H1 (cell line): Measurements from ENCODE around the gene SMYD3. TPM values are rescaled to one million over a fixed set of nuclear protein-coding genes. Genes with fewer than 3 reads are reported as not detected.

ENCODE experiments used
- CTCF ChIA-PET: fragments of 300-600 bp; sonication (Branson Sonifier 250); formaldehyde crosslinking; loops from one replicate; lab custom pipeline; 2021; ENCODE audit not compliant: partially characterized antibody; lab: Charles Lee
- POLR2A ChIA-PET: fragments of 300-600 bp; sonication (Branson Sonifier 250); formaldehyde crosslinking; loops from one replicate; lab custom pipeline; 2021; ENCODE audit warnings: inconsistent platforms; ENCODE audit not compliant: partially characterized antibody; lab: Charles Lee
- DNase-seq, 2 experiments: peaks; one replicate each; pipeline versions ENCODE4 v3.0.0 to v3.0.0-alpha.2; 2010 to 2022; ENCODE audit warnings: low spot score in 2 of 2, low read depth in 1 of 2, mixed read lengths in 1 of 2
- FAIRE-seq: peaks from 2 replicates; lab custom pipeline; 2011; peaks lifted over from hg19 to GRCh38; lab: Jason Lieb, UNC
- H2AFZ ChIP-seq: 2 replicates; pipeline ENCODE4 v1.8.1; 2012; ENCODE audit warnings: low read length, inconsistent platforms
- H2AK5ac ChIP-seq: 2 replicates; pipeline ENCODE4 v1.6.1; 2013; ENCODE audit warnings: low read depth, low read length
- H2BK120ac ChIP-seq: replicated peaks from 2 replicates; pipeline ENCODE3; 2013; ENCODE audit warnings: low read depth, low read length, inconsistent platforms
- H2BK12ac ChIP-seq: 2 replicates; pipeline ENCODE4 v1.6.1; 2013; ENCODE audit warnings: low read depth, low read length
- H2BK15ac ChIP-seq: 2 replicates; pipeline ENCODE4 v1.6.1; 2013; ENCODE audit warnings: low read length
- H2BK20ac ChIP-seq: 2 replicates; pipeline ENCODE4 v1.6.1; 2013; ENCODE audit warnings: low read length
- H2BK5ac ChIP-seq: 2 replicates; pipeline ENCODE4 v1.6.1; 2013; ENCODE audit warnings: low read depth, low read length
- H3K14ac ChIP-seq: 2 replicates; pipeline ENCODE4 v1.6.1; 2013; ENCODE audit warnings: inconsistent platforms; ENCODE audit not compliant: insufficient read length
- H3K18ac ChIP-seq: 2 replicates; pipeline ENCODE4 v1.6.1; 2013; ENCODE audit warnings: low read length; ENCODE audit errors: extremely low read depth
- H3K23ac ChIP-seq: 2 replicates; pipeline ENCODE4 v1.6.1; 2013; ENCODE audit warnings: inconsistent platforms; ENCODE audit not compliant: insufficient read length
- H3K23me2 ChIP-seq: 2 replicates; pipeline ENCODE4 v1.6.1; 2013; ENCODE audit warnings: low read depth, low read length
- H3K27ac ChIP-seq: 2 replicates; pipeline ENCODE4 v1.6.1; 2011; ENCODE audit warnings: low read depth, low read length, inconsistent platforms
- H3K27me3 ChIP-seq, 4 experiments: replicated peaks in 1 of 4; 1 replicate in 1 of 4; 2 replicates in 3 of 4; pipeline versions ENCODE4 v1.6.1 to v1.8.1; 2011 to 2013; ENCODE audit warnings: low read length in 3 of 4, mild to moderate bottlenecking in 3 of 4, inconsistent platforms in 2 of 4, mixed read lengths in 2 of 4, moderate library complexity in 1 of 4; ENCODE audit not compliant: control insufficient read depth in 3 of 4, insufficient read depth in 3 of 4; ENCODE audit errors: extremely low read depth in 1 of 4
- H3K36me3 ChIP-seq, 4 experiments: 2 replicates each; pipeline versions ENCODE4 v1.6.1 to v1.8.1; 2011 to 2013; ENCODE audit warnings: mild to moderate bottlenecking in 4 of 4, low read length in 3 of 4, moderate library complexity in 2 of 4, control low read depth in 1 of 4, inconsistent platforms in 1 of 4; ENCODE audit not compliant: insufficient read depth in 4 of 4, control insufficient read depth in 2 of 4
- H3K4ac ChIP-seq: replicated peaks from 2 replicates; pipeline ENCODE3; 2013; ENCODE audit warnings: low read length, low read depth, mixed read lengths, inconsistent platforms; ENCODE audit not compliant: insufficient read length
- H3K4me1 ChIP-seq, 4 experiments: replicated peaks in 1 of 4; 1 replicate in 1 of 4; 2 replicates in 3 of 4; pipeline versions ENCODE4 v1.6.1 to v1.8.1; 2011 to 2013; ENCODE audit warnings: low read length in 3 of 4, inconsistent platforms in 2 of 4, mixed read lengths in 1 of 4; ENCODE audit not compliant: insufficient read depth in 4 of 4, control insufficient read depth in 3 of 4
- H3K4me2 ChIP-seq, 2 experiments: 2 replicates each; pipeline versions ENCODE4 v1.6.1 to v1.8.1; 2011 to 2013; ENCODE audit warnings: low read depth in 2 of 2, low read length in 2 of 2, control low read depth in 1 of 2, inconsistent platforms in 1 of 2, mild to moderate bottlenecking in 1 of 2; ENCODE audit not compliant: insufficient read depth in 1 of 2
- H3K4me3 ChIP-seq, 4 experiments: fragments of 200-600, 300-600 bp in 1 of 4; sonication (generic), shearing (Covaris generic), sonication (Bioruptor Twin) in 1 of 4; 2 replicates each; pipeline versions ENCODE4 v1.5.1 to v1.8.1; 2011 to 2016; ENCODE audit warnings: low read length in 4 of 4, low read depth in 3 of 4, control low read depth in 2 of 4, inconsistent platforms in 2 of 4, mild to moderate bottlenecking in 2 of 4, mixed read lengths in 1 of 4, moderate library complexity in 1 of 4; ENCODE audit not compliant: insufficient read depth in 2 of 4; ENCODE audit errors: extremely low read depth in 1 of 4
- H3K56ac ChIP-seq: replicated peaks from 2 replicates; pipeline ENCODE3; 2013; ENCODE audit warnings: low read depth, mild to moderate bottlenecking, mixed read lengths, low read length, inconsistent platforms; ENCODE audit not compliant: insufficient read length
- H3K79me1 ChIP-seq: 2 replicates; pipeline ENCODE4 v1.6.1; 2013; ENCODE audit warnings: low read depth, low read length, control low read depth
- H3K79me2 ChIP-seq, 2 experiments: 2 replicates each; pipeline versions ENCODE4 v1.6.1 to v1.8.1; 2012 to 2013; ENCODE audit warnings: low read length in 2 of 2, mild to moderate bottlenecking in 2 of 2, inconsistent platforms in 1 of 2; ENCODE audit not compliant: insufficient read depth in 2 of 2, control insufficient read depth in 1 of 2
- H3K9ac ChIP-seq, 4 experiments: replicated peaks in 1 of 4; 1 replicate in 1 of 4; 2 replicates in 3 of 4; pipeline versions ENCODE4 v1.6.1 to v1.8.1; 2011 to 2013; ENCODE audit warnings: low read depth in 3 of 4, low read length in 3 of 4, control low read depth in 2 of 4, mild to moderate bottlenecking in 2 of 4, moderate library complexity in 2 of 4, inconsistent platforms in 1 of 4; ENCODE audit errors: extremely low read depth in 1 of 4
- H3K9me3 ChIP-seq, 2 experiments: 2 replicates each; pipeline versions ENCODE4 v1.6.1 to v1.8.1; 2012 to 2013; ENCODE audit warnings: mild to moderate bottlenecking in 2 of 2, moderate library complexity in 2 of 2, control low read depth in 1 of 2, inconsistent platforms in 1 of 2, low read depth in 1 of 2, low read length in 1 of 2, mixed read lengths in 1 of 2; ENCODE audit not compliant: insufficient read depth in 2 of 2
- H4K20me1 ChIP-seq, 2 experiments: replicated peaks in 1 of 2; 2 replicates each; pipeline versions ENCODE3 to v1.8.1; 2011 to 2013; ENCODE audit warnings: inconsistent platforms in 2 of 2, low read length in 2 of 2, mild to moderate bottlenecking in 1 of 2; ENCODE audit not compliant: insufficient read depth in 2 of 2, control insufficient read depth in 1 of 2
- H4K5ac ChIP-seq: 2 replicates; pipeline ENCODE4 v1.6.1; 2013; ENCODE audit warnings: low read length, low read depth, mixed read lengths, inconsistent platforms; ENCODE audit not compliant: insufficient read length
- H4K8ac ChIP-seq: 2 replicates; pipeline ENCODE4 v1.8.0; 2013; ENCODE audit warnings: mild to moderate bottlenecking, moderate library complexity, low read length, inconsistent platforms; ENCODE audit not compliant: insufficient read depth; ENCODE audit errors: extremely low read depth
- H4K91ac ChIP-seq: replicated peaks from 2 replicates; pipeline ENCODE3; 2013; ENCODE audit warnings: low read length, mixed read lengths, inconsistent platforms; ENCODE audit not compliant: insufficient read length
- ASH2L ChIP-seq: fragments of 200-600, 300-600 bp; sonication (generic); IDR thresholded peaks from one replicate; pipeline ENCODE4 v1.7.1; 2017; ENCODE audit warnings: low read length
- BRCA1 ChIP-seq: IDR thresholded peaks from 2 replicates; pipeline ENCODE4 v1.6.1; 2012; ENCODE audit warnings: low read depth, low read length, improper control_type of control experiment
- MAFK ChIP-seq: IDR thresholded peaks from 2 replicates; pipeline ENCODE4 v1.6.1; 2012; ENCODE audit warnings: low read depth, mild to moderate bottlenecking, improper control_type of control experiment, low read length
- RAD21 ChIP-seq, 2 experiments: IDR thresholded peaks in 1 of 2; conservative IDR thresholded peaks in 1 of 2; 2 replicates each; pipeline ENCODE4 v1.6.1; 2011; ENCODE audit warnings: low read depth in 2 of 2, low read length in 2 of 2, improper control_type of control experiment in 1 of 2, inconsistent platforms in 1 of 2, mild to moderate bottlenecking in 1 of 2, moderate library complexity in 1 of 2
- SIN3A ChIP-seq, 2 experiments: IDR thresholded peaks in 1 of 2; conservative IDR thresholded peaks in 1 of 2; 2 replicates each; pipeline ENCODE4 v1.6.1; 2011 to 2012; ENCODE audit warnings: low read length in 2 of 2, improper control_type of control experiment in 1 of 2, low read depth in 1 of 2, mild to moderate bottlenecking in 1 of 2
- TAF7 ChIP-seq: optimal IDR thresholded peaks from 2 replicates; pipeline ENCODE3; 2011; ENCODE audit warnings: low read depth, mild to moderate bottlenecking, inconsistent platforms, low read length, moderate library complexity, borderline replicate concordance
- WGBS, 2 experiments: shearing (Covaris generic) in 1 of 2; methylation state at CpG; one replicate each; pipeline versions ENCODE4 v1.1.6 to v1.1.7; 2013 to 2015; ENCODE audit warnings: low lambda C conversion rate in 2 of 2, mixed read lengths in 2 of 2, inconsistent platforms in 1 of 2, low coverage in 1 of 2, missing lambda C conversion rate in 1 of 2; ENCODE audit not compliant: insufficient replicate concordance in 2 of 2, insufficient coverage in 1 of 2, insufficient read length in 1 of 2; ENCODE audit errors: extremely low coverage in 1 of 2, missing lambda C conversion rate in 1 of 2; 5-methylcytosine and 5-hydroxymethylcytosine counted together
- polyA plus RNA-seq, 7 experiments: library from polyadenylated mRNA; depleted of rRNA in 3 of 7; stranded (reverse) in 5 of 7; unstranded in 2 of 7; fragments of >200 nt in 5 of 7; fragments of 200-250 nt in 2 of 7; gene quantifications; 1 replicate in 5 of 7; 2 replicates in 1 of 7; 4 replicates in 1 of 7; pipeline versions ENCODE4 v1.2.1 to v1.2.3, GENCODE V29; 2011 to 2013; ENCODE audit warnings: missing spikeins in 2 of 7, mixed read lengths in 2 of 7
- total RNA-seq: library from RNA; stranded (reverse); fragmentation: NEBNext Ultra II Directional; extraction: Animal tissue kit (Norgen Biotek cat#: 25700); gene quantifications from 2 replicates; pipeline ENCODE4 v1.2.1, GENCODE V29; 2021

The SMYD3 gene
- total and polyA plus RNA-seq, 2 of the 8 experiments (the other 6 are each of a cell fraction or from before 2014, with no cell fraction given), result 17.3 to 25.4 TPM

DNA sequence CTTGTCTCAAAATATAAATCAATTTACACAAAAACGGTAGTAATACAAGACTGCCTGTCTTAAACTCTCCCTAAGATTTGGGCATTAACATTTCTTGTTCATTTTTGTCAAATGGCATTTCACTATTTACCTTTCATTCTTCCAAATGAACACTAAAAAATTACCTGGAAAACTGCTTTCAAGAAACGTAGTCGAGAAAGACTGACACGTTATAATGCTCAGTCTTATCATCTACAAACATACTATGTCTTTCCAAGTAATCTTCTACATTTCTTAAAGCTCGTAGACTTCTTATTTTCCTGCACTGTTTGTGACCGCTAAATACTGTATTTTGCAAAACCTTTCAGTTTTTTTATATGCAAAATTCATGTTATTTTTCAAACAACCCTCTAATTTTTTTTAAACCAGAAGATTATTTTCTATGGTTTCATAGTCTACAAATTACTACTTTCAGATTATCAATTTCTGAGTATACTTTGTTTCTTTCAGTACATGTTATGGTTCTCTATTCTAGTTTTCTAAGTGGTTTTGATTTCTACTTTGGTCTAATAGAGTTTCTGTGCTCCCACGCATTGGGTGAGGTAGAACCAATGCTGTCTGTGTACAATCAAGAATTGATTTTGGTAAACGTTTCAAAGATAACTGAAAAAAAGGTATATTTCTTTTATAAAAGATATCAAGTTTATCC, 336.4 kb downstream of the SMYD3 start:
- H2BK20ac ChIP-seq, result no peak overlapping the region
- no peak overlapping the region for H3K4me2 ChIP-seq
- H3K23me2 ChIP-seq, result no peaks in the 10 kb centered on the region
- no peak overlapping the region for H3K18ac ChIP-seq
- H3K4me1 ChIP-seq, result no peaks in the 10 kb centered on the region
- H2AFZ ChIP-seq, result no peak overlapping the region
- H3K56ac ChIP-seq, result no peak overlapping the region
- H3K79me1 ChIP-seq, result no peaks in the 10 kb centered on the region; the same call in 1 of the 2 replicates
- ChIA-PET CTCF (no interaction called here), POLR2A (no interaction called here)
- H4K20me1 ChIP-seq, result no peaks in the 10 kb centered on the region
- no peak overlapping the region for H2BK12ac ChIP-seq
- no peak overlapping the region for H3K9ac ChIP-seq
- H3K4ac ChIP-seq, result no peak overlapping the region
- H3K27ac ChIP-seq, result no peak overlapping the region
- 91% methylated on average over 8 of the region's 8 CpGs; no CpG with 5 or more reads in 1 of the 2 experiments for WGBS, 2 experiments
- DNase-seq (no peak), FAIRE-seq (no peak)
- H2BK120ac ChIP-seq, result no peak overlapping the region
- no peak overlapping the region for H4K5ac ChIP-seq
- no peak overlapping the region for H2BK15ac ChIP-seq
- H3K9me3 ChIP-seq, result no peaks in the 10 kb centered on the region
- H3K23ac ChIP-seq, result no peak overlapping the region
- H3K27me3 ChIP-seq, result no peaks in the 10 kb centered on the region
- H4K8ac ChIP-seq, result no peak overlapping the region
- H4K91ac ChIP-seq, result no peak overlapping the region
- H2BK5ac ChIP-seq, result no peak overlapping the region
- no peaks in the 10 kb centered on the region for H3K79me2 ChIP-seq
- no peak overlapping the region for H2AK5ac ChIP-seq
- TF ChIP-seq TAF7 (no peak), RAD21 (IDR thresholded peaks at IDR 0.05 in 1 of 2, conservative IDR thresholded peaks at IDR 0.05 in 1 of 2; ENCODE audit: low read depth in 2 of 2, low read length in 2 of 2) (no peak), SIN3A (conservative IDR thresholded peaks at IDR 0.05 in 1 of 2, IDR thresholded peaks at IDR 0.05 in 1 of 2; ENCODE audit: low read depth in 1 of 2, low read length in 2 of 2) (no peak), ASH2L (no peak), BRCA1 (no peak), MAFK (no peak)
- no peak overlapping the region for H3K14ac ChIP-seq
- no peak overlapping the region for H3K4me3 ChIP-seq
- H3K36me3 ChIP-seq, result no peaks in the 10 kb centered on the region
